ENCODE data around the gene RASL11B.

RASL11B gene

DNA sequence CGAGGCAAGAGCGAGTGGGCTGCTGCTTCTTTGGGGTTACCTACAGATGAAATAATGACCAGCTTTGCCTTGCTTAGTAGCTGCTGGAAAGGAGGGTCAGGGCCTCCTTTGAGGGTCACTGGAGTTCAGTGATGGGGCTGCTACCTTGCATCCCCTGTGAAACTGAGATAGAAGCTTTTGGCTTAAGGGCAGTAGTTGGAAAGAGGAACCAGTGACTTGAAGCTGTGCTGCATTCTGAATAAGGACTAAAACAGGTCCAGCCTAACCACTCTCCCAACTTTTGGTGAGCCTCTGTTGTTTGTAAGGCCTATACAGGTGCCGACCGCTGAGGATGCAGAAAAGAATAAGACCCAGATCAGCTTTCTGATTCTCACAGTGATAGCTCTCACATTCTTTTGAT, 41.2 kb downstream of the RASL11B start:
- no peak for DNase-seq (ENCODE audit: low read depth)
- H3K4me3 ChIP-seq (ENCODE audit: low read depth, low read length) = no peak overlapping the region

DNA sequence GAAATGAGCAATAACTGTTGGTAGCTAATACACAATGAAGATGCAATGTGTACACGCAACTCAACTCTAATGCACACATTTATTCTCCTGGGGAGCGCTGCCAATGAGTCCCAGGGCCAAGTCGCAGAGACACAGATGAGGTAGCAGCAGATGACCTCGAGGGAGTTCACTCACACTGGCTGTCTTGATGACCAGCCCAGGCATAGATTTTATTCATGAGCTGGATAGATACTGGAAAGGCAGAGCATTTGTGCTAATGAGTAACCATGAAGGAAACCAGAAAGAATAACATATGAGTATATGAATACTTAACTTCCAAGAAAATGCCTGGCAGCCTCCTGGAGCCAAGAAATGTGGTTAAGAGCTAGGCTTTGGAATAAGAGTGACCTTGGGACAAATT, 42.3 kb downstream of the RASL11B start:
- no peak for DNase-seq (ENCODE audit: low read depth)
- no peak overlapping the region for H3K4me3 ChIP-seq (ENCODE audit: low read depth, low read length)

DNA sequence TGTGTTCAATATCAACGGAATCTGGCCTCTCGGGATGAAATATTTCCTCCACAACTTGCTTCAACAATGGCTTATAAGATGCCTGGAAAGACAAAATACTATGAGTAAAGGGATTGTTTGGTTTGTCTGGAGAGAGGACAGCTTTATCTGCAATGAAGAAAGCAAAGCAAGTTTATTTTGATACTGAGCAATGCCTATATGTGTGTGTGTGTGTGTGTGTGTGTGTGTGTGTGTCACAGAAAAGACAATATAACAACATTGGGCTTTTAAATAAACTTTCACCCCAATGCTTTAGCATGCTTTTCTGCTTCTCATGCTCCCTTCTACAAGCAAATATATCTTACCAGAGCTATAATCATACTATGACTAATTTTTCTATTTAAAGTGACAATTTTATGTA, 45.4 kb downstream of the RASL11B start:
- DNase-seq (ENCODE audit: low read depth) = no peak
- no peak overlapping the region for H3K4me3 ChIP-seq (ENCODE audit: low read depth, low read length)

DNA sequence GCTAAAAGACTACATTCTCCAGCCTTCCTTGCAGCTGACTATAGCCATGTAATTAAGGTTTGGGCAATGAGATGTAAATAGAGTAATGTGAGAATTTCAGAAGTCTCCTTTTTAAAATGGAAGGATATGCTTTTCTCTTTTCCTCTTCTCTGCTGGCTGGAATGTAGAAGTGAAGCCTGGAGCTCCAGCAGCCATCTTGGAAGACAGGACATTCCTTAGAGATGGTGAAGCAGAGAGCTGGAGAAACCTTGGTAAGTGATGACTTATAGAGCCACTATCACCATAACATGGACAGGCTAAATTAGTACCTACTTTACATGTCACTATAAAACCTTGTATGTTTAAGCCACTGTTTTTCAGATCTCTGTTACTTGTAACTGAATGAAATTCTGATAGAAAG, 48.0 kb downstream of the RASL11B start:
- no peak for DNase-seq (ENCODE audit: low read depth)
- H3K4me3 ChIP-seq (ENCODE audit: low read depth, low read length) = no peak overlapping the region

DNA sequence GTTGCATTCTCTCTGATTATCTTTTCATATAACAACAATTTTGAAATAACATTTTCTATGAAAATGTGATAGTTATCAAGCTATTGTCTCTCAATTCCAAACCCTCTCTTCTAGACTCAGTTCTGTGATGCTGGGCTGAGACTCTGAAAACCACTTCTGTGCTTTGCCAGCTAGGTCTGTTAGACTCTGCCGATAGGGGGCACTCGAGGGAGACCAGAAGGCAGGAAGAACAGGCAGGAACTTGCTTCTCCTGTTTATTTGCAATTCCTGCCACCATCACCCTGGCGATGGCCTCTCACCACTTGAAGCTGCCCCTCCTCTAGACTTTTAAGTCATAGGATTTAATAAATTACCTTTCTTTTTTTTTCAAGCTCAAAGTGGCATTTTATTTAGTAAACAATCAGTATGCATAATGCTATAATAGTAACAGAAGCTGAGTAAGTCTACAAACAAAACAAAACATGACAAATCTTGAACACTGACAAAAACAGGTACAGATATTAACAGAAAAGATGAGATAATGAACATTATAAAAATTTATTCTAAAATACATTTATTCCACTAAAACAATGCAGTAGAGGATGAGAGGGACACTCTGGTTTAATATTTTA, 49.7 kb downstream of the RASL11B start:
- H3K4me3 ChIP-seq (ENCODE audit: low read depth, low read length) = no peak overlapping the region
- DNase-seq (ENCODE audit: low read depth) = no peak

DNA sequence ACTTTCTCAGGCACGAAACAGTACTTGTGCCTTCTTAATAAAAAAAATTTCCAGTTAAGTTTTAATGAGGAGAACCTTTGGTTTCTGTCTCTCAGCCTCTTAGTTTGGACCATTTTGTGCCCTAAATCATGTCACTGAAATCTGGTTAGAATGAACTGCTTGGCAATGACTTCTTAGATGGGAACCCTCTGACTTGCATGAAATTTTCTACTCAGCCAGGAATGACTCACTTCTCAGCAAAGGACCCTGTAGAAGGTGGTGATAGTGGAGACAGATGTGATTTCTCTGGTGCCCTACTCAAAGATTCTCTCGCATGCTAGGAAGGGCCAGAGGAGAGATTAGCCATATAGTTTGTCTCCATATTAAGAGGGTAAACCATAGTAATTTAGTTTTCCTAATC, 50.5 kb downstream of the RASL11B start:
- no peak for DNase-seq (ENCODE audit: low read depth)
- no peak overlapping the region for H3K4me3 ChIP-seq (ENCODE audit: low read depth, low read length)

DNA sequence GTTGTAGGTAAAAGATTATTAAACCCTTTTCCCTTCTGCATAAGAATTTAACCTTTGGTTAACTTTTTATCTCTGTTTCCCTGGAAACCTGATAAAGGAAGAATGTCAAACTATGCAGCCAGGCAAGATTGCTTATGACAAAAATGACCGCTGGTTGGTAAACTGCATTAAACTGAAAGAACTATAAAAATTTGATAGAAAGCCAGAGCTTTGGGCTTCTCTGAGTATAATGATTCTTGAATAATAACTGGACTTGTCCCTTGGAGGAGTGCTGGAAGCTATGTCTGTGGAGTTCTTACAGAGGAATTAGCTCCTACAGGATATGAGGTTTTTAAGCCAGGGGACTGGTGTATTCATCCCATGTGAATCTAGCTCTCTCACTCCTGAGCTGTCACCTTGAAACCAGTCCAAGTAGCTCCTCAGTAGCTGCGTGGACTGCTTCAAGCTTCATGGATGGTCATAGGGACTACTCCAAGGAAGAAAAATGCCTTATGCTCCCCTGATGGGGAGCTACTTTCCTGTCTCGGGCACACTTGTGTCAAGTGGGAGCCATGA, 52.0 kb downstream of the RASL11B start:
- peak; percentile 34 for DNase-seq (ENCODE audit: low read depth)
- H3K4me3 ChIP-seq (ENCODE audit: low read depth, low read length) = no peak overlapping the region

DNA sequence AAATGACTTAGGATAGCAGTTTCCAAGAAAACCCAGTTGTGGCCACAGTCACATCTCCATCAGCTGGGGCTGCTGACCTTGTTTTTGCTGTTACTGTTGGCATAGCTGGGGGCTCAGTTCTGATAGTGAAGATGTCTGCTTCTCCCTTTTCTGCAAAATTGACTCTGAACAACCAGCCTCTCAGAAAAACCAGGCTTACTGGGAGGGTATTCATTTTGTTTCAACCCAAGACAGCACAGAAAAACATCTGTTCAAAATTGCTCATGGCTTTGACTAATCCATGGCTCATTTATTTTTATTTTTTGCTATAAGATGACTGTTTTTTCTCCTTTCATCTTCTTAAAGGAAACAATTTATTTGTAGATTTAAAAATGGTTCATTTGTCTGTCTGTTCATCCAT, 53.1 kb downstream of the RASL11B start:
- DNase-seq (ENCODE audit: low read depth) = no peak
- H3K4me3 ChIP-seq (ENCODE audit: low read depth, low read length) = no peak overlapping the region

DNA sequence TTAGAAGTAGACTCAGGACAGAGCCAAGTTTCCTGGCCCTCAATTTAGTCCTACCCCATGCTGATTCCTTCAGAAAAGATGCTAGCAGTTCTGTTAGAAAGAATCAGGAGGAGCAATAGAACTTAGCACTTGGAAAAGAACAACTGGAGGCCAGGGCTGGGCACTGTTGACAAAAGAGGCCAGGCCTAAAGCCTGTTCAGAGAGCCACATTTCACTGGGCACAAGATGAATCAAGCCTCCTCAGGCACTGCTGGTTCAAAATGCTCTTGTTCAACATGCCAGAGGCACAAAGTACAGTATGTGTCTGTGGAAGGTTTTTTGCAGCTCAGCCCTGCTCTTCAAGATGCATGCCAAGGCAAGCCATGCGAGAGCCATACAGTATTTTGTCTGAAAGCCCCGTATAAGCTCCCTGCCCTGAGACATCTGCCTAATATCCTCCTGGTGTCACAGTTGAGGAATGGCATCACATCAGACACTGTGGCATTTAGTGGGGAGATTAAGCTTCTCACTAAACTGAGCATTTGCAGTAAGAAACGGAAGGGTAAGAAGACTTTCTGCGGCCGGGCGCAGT, 53.7 kb downstream of the RASL11B start:
- no peak for DNase-seq (ENCODE audit: low read depth)
- no peak overlapping the region for H3K4me3 ChIP-seq (ENCODE audit: low read depth, low read length)
